Right ventricle myocardium superior (tissue), 1 donor: Measurements from ENCODE around the gene BHMT. TPM values are rescaled to one million over a fixed set of nuclear protein-coding genes. Genes with fewer than 3 reads are reported as not detected.

Experiments used
- ATAC-seq: fragments of 200-7000 bp; cut with Tn5 transposase; one replicate; pipeline ENCODE4 v1.9.1; 2020; ENCODE audit warnings: mild to moderate bottlenecking; ENCODE audit not compliant: poor library complexity
- DNase-seq: peaks from one replicate; pipeline ENCODE4 v3.0.0-alpha.2; 2020
- intact Hi-C: fragments of 100-400 bp; cut with DNase I; formaldehyde crosslinking; loops from one replicate; pipeline ENCODE4 v1.11.2; 2022
- long read RNA-seq: library from polyadenylated mRNA; unstranded; transcript quantifications from one replicate; pipeline ENCODE4 v2.0.0, GENCODE V29; 2021
- total RNA-seq: library from RNA; stranded (reverse); fragmentation: NEBNext Ultra II Directional; extraction: Animal tissue kit (Norgen Biotek cat#: 25700); gene quantifications from one replicate; pipeline ENCODE4 v1.2.1, GENCODE V29; 2021
- donor health status: DM: no; HTN: yes; CAD: no; lungs with severe emphysema.

The BHMT gene
- total RNA-seq: 0.11 TPM
- long read RNA-seq, partial matches to known transcripts: 0 of 1 reads
- long read RNA-seq, other reads (novel, unspliced or antisense): 0 of 1 reads

GRCh38 chr5:79111387-79111959, at the start of gene BHMT:
Gene BHMT (plus strand): TSS chr5:79111809. CDS start chr5:79111886, 77 bp downstream.
- intact Hi-C loops: no loop called here
- DNase-seq: no peak
- peak; percentile 50 for ATAC-seq

DNA sequence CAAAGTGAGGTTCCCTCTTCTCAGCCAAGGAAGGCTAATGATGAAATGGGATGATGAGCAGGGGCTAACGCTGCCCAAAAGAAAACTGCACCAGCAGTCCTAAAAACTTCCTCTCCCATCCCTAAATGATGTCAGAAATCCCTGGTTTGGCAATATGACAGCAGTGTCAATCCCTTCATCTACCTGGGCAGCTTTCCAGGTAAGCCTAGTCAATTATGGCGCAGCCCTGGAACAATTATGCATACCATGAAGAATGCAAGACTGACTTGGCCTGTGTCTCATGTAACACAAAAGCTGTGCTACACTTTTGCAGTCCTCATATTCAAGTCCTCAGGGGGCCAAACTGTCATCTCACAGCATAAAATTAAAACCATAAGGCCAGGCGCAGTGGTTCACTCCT, 49.2 kb upstream of the BHMT start:
- ATAC-seq: no peak
- no peak for DNase-seq
- intact Hi-C loops: no loop called here

DNA sequence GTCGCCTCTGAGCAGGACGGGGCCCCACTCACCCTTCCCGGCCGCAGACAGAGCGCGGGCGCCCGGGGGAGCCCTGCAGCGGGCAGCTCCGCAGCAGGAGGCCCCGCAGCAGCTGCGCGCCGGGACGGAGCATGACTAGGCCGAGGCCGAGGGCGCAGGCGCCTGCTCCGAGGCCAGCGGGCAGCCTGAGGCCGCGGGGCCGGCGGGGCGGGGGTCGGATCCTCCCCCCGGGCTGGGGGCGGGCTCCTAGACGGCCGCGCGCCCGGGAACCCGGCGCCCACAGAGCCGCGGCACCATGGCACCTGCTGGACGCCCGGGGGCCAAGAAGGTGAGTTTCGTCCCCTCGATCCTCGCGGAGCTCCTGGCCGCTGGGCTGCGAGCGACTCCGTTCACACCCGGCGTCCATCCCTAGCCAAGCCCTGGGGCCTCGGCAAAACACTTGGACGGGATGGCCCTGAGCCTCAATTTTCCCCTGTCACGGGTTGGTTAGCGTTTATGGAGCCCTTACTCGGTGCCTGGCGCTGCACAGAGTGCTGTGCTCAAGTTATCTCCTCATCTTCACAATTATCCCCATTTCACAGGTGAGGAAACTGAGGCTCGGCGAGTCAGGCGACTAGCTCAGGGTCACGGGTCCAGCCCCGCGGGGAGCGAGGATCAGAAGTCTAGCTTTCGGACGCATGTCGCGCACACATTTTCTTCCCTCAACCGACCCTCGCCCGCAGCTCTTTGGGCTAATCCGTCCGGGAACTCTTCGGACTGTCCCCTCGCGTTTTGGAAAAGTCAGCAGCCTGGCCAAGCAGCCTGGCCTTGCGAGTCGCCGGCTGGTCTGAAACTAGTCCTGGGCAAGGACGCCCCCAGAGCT, 41.9 kb upstream of the BHMT start, which contains the start of the genes BHMT2 and DMGDH:
Gene BHMT2 (plus strand): TSS at position 280 of the 862 bp plus-strand sequence. CDS start 16 bp downstream, at position 296.
Gene DMGDH (minus strand): TSS at position 187 of the 862 bp plus-strand sequence. CDS start 54 bp downstream, at position 133.
- intact Hi-C loops: no loop called here
- ATAC-seq: peak; percentile 93

GRCh38 chr5:79070350-79070667, 41.3 kb upstream of the BHMT start:
- peak; percentile 45 for ATAC-seq
- no peak for DNase-seq
- intact Hi-C loops: no loop called here

More for the DNA sequence above, 41.9 kb upstream of the BHMT start, which contains the start of the genes BHMT2 and DMGDH:
- peak; percentile 61 for DNase-seq

DNA sequence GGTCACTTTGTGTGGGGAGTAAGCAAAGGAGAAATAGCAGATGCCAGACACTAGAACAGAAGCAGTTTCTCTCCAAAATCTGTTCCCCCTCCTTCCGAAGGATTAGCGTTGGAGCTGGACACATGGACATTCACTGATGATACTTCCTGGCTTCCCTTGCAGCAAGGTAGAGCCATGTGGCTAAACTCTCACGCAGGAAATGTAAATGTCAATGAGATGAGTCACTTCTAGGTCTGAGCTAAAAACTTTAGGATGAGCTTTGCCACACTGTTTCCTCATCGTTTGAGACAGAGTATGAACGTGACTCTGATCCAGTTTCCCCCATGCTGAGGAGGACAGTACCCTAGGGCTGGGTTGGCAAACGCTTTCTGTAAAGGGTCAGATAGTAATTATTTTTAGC, 37.0 kb upstream of the BHMT start:
- ATAC-seq (no peak), DNase-seq (no peak)
- intact Hi-C loops: no loop called here

GRCh38 chr5:79075646-79076426, 35.8 kb upstream of the BHMT start:
- peak; percentile 87 for ATAC-seq
- intact Hi-C loops: no loop called here
- DNase-seq: peak; percentile 46

GRCh38 chr5:79076819-79077218, 34.8 kb upstream of the BHMT start:
- ATAC-seq (no peak), DNase-seq (no peak)
- intact Hi-C loops: no loop called here

DNA sequence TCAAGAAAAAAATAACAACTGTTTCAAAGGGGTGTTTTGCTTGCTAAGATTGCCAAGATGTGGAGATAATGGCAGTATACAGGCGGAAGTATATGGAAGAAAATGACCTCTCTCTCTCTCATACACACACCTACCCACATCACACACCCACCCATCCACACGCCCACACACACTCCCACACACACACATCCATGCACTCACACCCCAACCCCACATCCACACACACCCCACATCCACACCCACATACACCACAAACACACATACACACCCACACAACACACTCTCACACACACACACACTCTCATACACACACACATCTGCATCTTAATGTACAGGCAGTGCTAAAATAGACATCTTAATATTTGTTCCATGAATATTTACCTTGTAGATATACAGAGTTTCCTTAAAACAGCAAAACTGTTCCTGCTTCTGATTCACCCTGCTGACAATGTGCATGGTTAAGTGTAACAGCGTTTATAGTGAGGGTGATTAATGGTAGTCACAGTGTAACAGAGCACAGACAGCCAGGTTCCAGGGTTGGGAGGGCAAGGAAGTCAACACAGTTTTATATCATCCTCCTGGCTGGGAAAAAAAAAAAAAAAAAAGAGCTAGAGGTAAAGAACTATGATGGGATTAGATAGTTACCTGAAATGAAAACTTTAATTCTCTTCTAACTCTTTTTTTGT, 33.8 kb upstream of the BHMT start:
- intact Hi-C loops: no loop called here
- ATAC-seq (no peak), DNase-seq (no peak)

- ATAC-seq (no peak), DNase-seq (no peak)
- intact Hi-C loops: no loop called here
These were observed 30.8 kb upstream of the BHMT start for GRCh38 chr5:79080804-79081203.

GRCh38 chr5:79081779-79082178, 29.8 kb upstream of the BHMT start:
- no peak for DNase-seq
- ATAC-seq: no peak
- intact Hi-C loops: no loop called here

- intact Hi-C loops: no loop called here
- ATAC-seq (no peak), DNase-seq (no peak)
These were observed 25.5 kb upstream of the BHMT start for GRCh38 chr5:79086116-79086515.

DNA sequence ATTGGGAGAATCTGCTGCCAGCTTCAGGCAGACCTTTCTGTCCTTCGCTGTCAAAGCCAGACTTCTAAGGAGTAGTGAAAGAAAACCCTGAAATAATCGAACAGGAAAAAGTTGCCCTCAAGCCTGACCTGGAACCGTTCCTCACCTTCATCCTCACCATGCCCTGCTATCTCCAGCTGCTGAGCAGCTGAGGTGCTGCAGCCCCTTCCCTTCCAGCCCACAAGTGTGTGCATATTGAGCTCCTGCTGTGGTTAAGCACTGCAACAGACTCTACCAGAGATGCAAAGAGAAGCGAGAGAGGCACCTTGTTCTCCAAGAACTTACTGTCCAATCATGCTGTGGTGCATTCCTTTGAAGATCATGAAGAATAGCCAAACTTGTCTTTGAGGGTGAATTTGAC, 23.1 kb upstream of the BHMT start:
- intact Hi-C loops: no loop called here
- DNase-seq: no peak

GRCh38 chr5:79091064-79091463, 20.5 kb upstream of the BHMT start:
- DNase-seq: no peak
- peak; percentile 94 for ATAC-seq
- intact Hi-C loops: no loop called here

More for the DNA sequence above, 23.1 kb upstream of the BHMT start:
- no peak for ATAC-seq

- no peak for DNase-seq
- intact Hi-C loops: no loop called here
- no peak for ATAC-seq
These were observed 17.8 kb upstream of the BHMT start for GRCh38 chr5:79093762-79094161.

GRCh38 chr5:79105868-79106267, 5.7 kb upstream of the BHMT start:
- intact Hi-C loops: loop anchor here (5.0 kb wide), 1 partner anchor 79 kb away; no protein-coding TSS in a partner anchor
- ATAC-seq: no peak
- no peak for DNase-seq

- DNase-seq: no peak
- peak; percentile 48 for ATAC-seq
- intact Hi-C loops: loop anchor here (5.0 kb wide), 1 partner anchor 80 kb away; no protein-coding TSS in a partner anchor
These were observed 4.4 kb upstream of the BHMT start for GRCh38 chr5:79107020-79107796.

DNA sequence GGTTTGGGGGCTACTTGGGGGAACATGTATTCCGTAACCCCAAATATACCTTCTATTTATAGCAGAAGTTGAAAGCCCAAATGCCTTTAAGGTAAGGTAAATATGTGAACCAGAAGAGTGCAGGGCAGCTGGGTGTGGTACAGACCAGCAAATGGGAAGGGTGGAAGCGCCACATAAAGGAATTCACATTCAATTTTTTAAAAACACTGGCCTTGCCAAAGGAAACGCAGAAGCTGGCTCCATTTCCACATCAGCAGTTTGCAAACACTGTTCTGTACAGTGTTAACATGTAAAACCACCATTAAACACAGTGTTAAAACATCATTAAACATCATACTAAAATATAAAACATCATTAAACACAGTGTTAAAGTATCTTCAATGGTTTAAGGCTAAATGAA, 3.5 kb upstream of the BHMT start:
- no peak for ATAC-seq
- no peak for DNase-seq
- intact Hi-C loops: loop anchor here (5.0 kb wide), 1 partner anchor 81 kb away; no protein-coding TSS in a partner anchor

GRCh38 chr5:79108792-79109191, 2.8 kb upstream of the BHMT start:
- DNase-seq (no peak), ATAC-seq (no peak)
- intact Hi-C loops: loop anchor here (5.0 kb wide), 1 partner anchor 81 kb away; no protein-coding TSS in a partner anchor
